Endothelial cell of umbilical vein (primary cell): ENCODE results near the gene C6orf89. TPM values are rescaled to one million over a fixed set of nuclear protein-coding genes. Genes with fewer than 3 reads are reported as not detected.

Source experiments
- BruUV-seq: library from RNA; stranded (reverse); fragments of 400-500 nt; replicated peaks from 2 replicates; lab custom pipeline; 2021; lab: Mats Ljungman, UMichigan
- CTCF ChIA-PET: fragments of 300-600, 350-600 bp; sonication (Branson Sonifier 250); formaldehyde crosslinking; loops from one replicate; lab custom pipeline; 2021; ENCODE audit warnings: antibody characterized with exemption, inconsistent platforms; lab: Charles Lee
- POLR2A ChIA-PET: fragments of 300-600, 350-600 bp; sonication (Branson Sonifier 250); formaldehyde crosslinking; loops from one replicate; lab custom pipeline; 2021; ENCODE audit warnings: antibody characterized with exemption, inconsistent platforms; lab: Charles Lee
- DNase-seq: peaks from one replicate; pipeline ENCODE4 v3.0.0-alpha.2; 2011; ENCODE audit warnings: low read depth, low spot score
- FAIRE-seq: peaks from 2 replicates; lab custom pipeline; 2011; peaks lifted over from hg19 to GRCh38; lab: Jason Lieb, UNC
- H2AFZ ChIP-seq: 2 replicates; pipeline ENCODE4 v1.6.0; 2012; ENCODE audit warnings: low read depth, low read length, control low read depth, inconsistent platforms
- H3K27ac ChIP-seq: 2 replicates; pipeline ENCODE4 v1.5.1; 2011; ENCODE audit warnings: low read depth, mild to moderate bottlenecking, control low read depth, low read length, moderate library complexity; ENCODE audit not compliant: insufficient read depth
- H3K27me3 ChIP-seq, 2 experiments: 2 replicates each; pipeline versions ENCODE4 v1.6.0 to v1.6.1; 2011; ENCODE audit warnings: low read length in 2 of 2, mixed read lengths in 1 of 2; ENCODE audit not compliant: control insufficient read depth in 2 of 2, insufficient read depth in 2 of 2
- H3K36me3 ChIP-seq, 2 experiments: 2 replicates in 1 of 2; 3 replicates in 1 of 2; pipeline ENCODE4 v1.5.1; 2011; ENCODE audit warnings: low read length in 2 of 2, mild to moderate bottlenecking in 1 of 2, moderate library complexity in 1 of 2; ENCODE audit not compliant: control insufficient read depth in 2 of 2, insufficient read depth in 2 of 2; ENCODE audit errors: extremely low read depth in 1 of 2
- H3K4me1 ChIP-seq: 3 replicates; pipeline ENCODE4 v1.5.1; 2011; ENCODE audit warnings: mild to moderate bottlenecking, low read length; ENCODE audit not compliant: control insufficient read depth, insufficient read depth; ENCODE audit errors: extremely low read depth
- H3K4me2 ChIP-seq: 2 replicates; pipeline ENCODE4 v1.6.1; 2011; ENCODE audit warnings: low read length, control low read depth, mixed read lengths; ENCODE audit not compliant: insufficient read depth
- H3K4me3 ChIP-seq, 3 experiments: fragments of 200-600 bp in 1 of 3; sonication (generic), shearing (Covaris generic) in 1 of 3; replicated peaks in 1 of 3; 2 replicates each; pipeline ENCODE4 v1.5.1; 2011 to 2016; ENCODE audit warnings: control low read depth in 3 of 3, low read length in 3 of 3, mild to moderate bottlenecking in 2 of 3, inconsistent platforms in 1 of 3, low read depth in 1 of 3, moderate library complexity in 1 of 3; ENCODE audit not compliant: insufficient read depth in 1 of 3
- H3K79me2 ChIP-seq: 2 replicates; pipeline ENCODE4 v1.6.0; 2012; ENCODE audit warnings: low read length, inconsistent platforms; ENCODE audit not compliant: control insufficient read depth, insufficient read depth
- H3K9ac ChIP-seq: replicated peaks from 2 replicates; pipeline ENCODE3; 2011; ENCODE audit warnings: low read length, control low read depth; ENCODE audit not compliant: insufficient read depth; ENCODE audit errors: extremely low read depth
- H3K9me1 ChIP-seq: replicated peaks from 3 replicates; pipeline ENCODE4 v1.6.0; 2011; ENCODE audit warnings: mild to moderate bottlenecking, low read length; ENCODE audit not compliant: control insufficient read depth, insufficient read depth; ENCODE audit errors: extremely low read depth
- H3K9me3 ChIP-seq: replicated peaks from 2 replicates; pipeline ENCODE4 v1.5.1; 2012; ENCODE audit warnings: low read length, inconsistent platforms; ENCODE audit not compliant: control insufficient read depth, insufficient read depth
- H4K20me1 ChIP-seq: replicated peaks from 2 replicates; pipeline ENCODE3; 2011; ENCODE audit warnings: mild to moderate bottlenecking, low read length; ENCODE audit not compliant: control insufficient read depth, insufficient read depth; ENCODE audit errors: extremely low read depth
- CTCF ChIP-seq, 2 donors: IDR thresholded peaks; 1 replicate in 1 of 2; 2 replicates in 1 of 2; pipeline ENCODE4 v1.5.1; 2011; ENCODE audit warnings: low read length in 2 of 2, mild to moderate bottlenecking in 2 of 2, moderate library complexity in 2 of 2, control low read depth in 1 of 2, inconsistent platforms in 1 of 2, low read depth in 1 of 2; ENCODE audit not compliant: insufficient read depth in 1 of 2; ENCODE audit errors: extremely low read depth in 1 of 2
- EZH2 ChIP-seq: IDR thresholded peaks from 2 replicates; pipeline ENCODE4 v1.6.1; 2012; ENCODE audit warnings: borderline replicate concordance, low read depth, mild to moderate bottlenecking, moderate library complexity, low read length, inconsistent platforms; ENCODE audit not compliant: severe bottlenecking
- FOS ChIP-seq: IDR thresholded peaks from 2 replicates; pipeline ENCODE4 v1.6.1; 2011; ENCODE audit warnings: mild to moderate bottlenecking, low read length, moderate library complexity, borderline replicate concordance; ENCODE audit not compliant: insufficient read depth
- GATA2 ChIP-seq: IDR thresholded peaks from 2 replicates; pipeline ENCODE4 v1.7.0; 2011; ENCODE audit warnings: low read depth, mild to moderate bottlenecking, moderate library complexity, mixed read lengths, low read length; ENCODE audit not compliant: insufficient read length, insufficient read depth
- JUN ChIP-seq: IDR thresholded peaks from 2 replicates; pipeline ENCODE4 v1.6.1; 2011; ENCODE audit warnings: borderline replicate concordance, low read depth; ENCODE audit not compliant: insufficient read length, insufficient read depth
- MAX ChIP-seq: IDR thresholded peaks from 2 replicates; pipeline ENCODE4 v1.6.1; 2011; ENCODE audit not compliant: insufficient read depth, insufficient read length
- MYC ChIP-seq: IDR thresholded peaks from one replicate; pipeline ENCODE4 v1.6.1; 2011; ENCODE audit warnings: mild to moderate bottlenecking, low read depth, low read length
- POLR2A ChIP-seq: IDR thresholded peaks from 2 replicates; pipeline ENCODE4 v1.6.1; 2012; ENCODE audit warnings: low read depth, mild to moderate bottlenecking, control low read depth, low read length
- POLR2AphosphoS5 ChIP-seq: IDR thresholded peaks from 2 replicates; pipeline ENCODE4 v1.6.1; 2012; ENCODE audit warnings: low read depth, mild to moderate bottlenecking, control low read depth, low read length, moderate library complexity; ENCODE audit not compliant: insufficient read depth
- dilution Hi-C: fragments of 300-500 bp; cut with MboI; formaldehyde crosslinking; loops from one replicate; pipeline ENCODE4 v1.15.0; 2019; ENCODE audit warnings: low sequenced_read_pairs; ENCODE audit not compliant: extremely low pct_ligation_motif_present
- intact Hi-C: fragments of 100-400 bp; cut with micrococcal nuclease; formaldehyde crosslinking; loops from one replicate; pipeline ENCODE4 v1.10.0; 2022
- polyA plus RNA-seq, 4 experiments: library from polyadenylated mRNA; depleted of rRNA in 3 of 4; stranded (reverse) in 3 of 4; unstranded in 1 of 4; fragments of >200 nt; gene quantifications; 2 replicates each; pipeline versions ENCODE4 v1.2.1 to v1.2.3, GENCODE V29; 2011 to 2012; ENCODE audit warnings: missing spikeins in 1 of 4
- total RNA-seq: library from RNA; stranded (reverse); gene quantifications from 2 replicates; pipeline ENCODE4 v1.2.3, GENCODE V29; 2021

C6orf89 gene
- total and polyA plus RNA-seq, 2 donors (not counting 3 experiments of a cell fraction or from before 2014, with no cell fraction given) = 18.2 to 34.0 TPM

GRCh38 chr6:36847152-36847551 is 38.6 kb upstream of the C6orf89 start:
- intact Hi-C loops = no loop called here

More at GRCh38 chr6:36847152-36847551, 38.6 kb upstream of the C6orf89 start:
- H3K36me3 ChIP-seq = no peaks in the 10 kb centered on the region
- no peaks in the 10 kb centered on the region for H3K27me3 ChIP-seq
- no peaks in the 10 kb centered on the region for H3K9me3 ChIP-seq
- dilution Hi-C loops = no loop called here
- no peak overlapping the region for H2AFZ ChIP-seq
- no peaks in the 10 kb centered on the region for H3K9me1 ChIP-seq
- H3K4me3 ChIP-seq = no peak overlapping the region
- no peaks in the 10 kb centered on the region for H3K79me2 ChIP-seq
- CTCF ChIA-PET = interaction anchor here (0.7 to 8.7 kb wide), 6 partner anchors 15 to 171 kb away, joined by 3 to 552 read pairs (median 4); no protein-coding TSS in a partner anchor
- DNase-seq = no peak
- no peak for TF ChIP-seq JUN
- TF ChIP-seq FOS = no peak
- TF ChIP-seq POLR2AphosphoS5 = no peak
- TF ChIP-seq MAX = no peak
- no peak for TF ChIP-seq EZH2
- TF ChIP-seq GATA2 = no peak
- no peak for TF ChIP-seq POLR2A
- no peak for TF ChIP-seq MYC
- no peak for TF ChIP-seq CTCF (IDR thresholded peaks at IDR 0.05; ENCODE audit: extremely low read depth in 1 of 2, insufficient read depth in 1 of 2, low read depth in 1 of 2, low read length in 2 of 2)
- no peaks in the 10 kb centered on the region for H4K20me1 ChIP-seq
- no peak overlapping the region for H3K4me2 ChIP-seq
- POLR2A ChIA-PET = no interaction called here
- no peak for FAIRE-seq
- H3K9ac ChIP-seq = no peak overlapping the region
- H3K4me1 ChIP-seq = peaks cover 15% of the 10 kb centered on the region
- no peak overlapping the region for H3K27ac ChIP-seq
- no TSS peak for BruUV-seq
